Testis (tissue), 2 donors: ENCODE measurements around the gene ATP8A1.

Source experiments
- POLR2A ChIP-seq: fragments of 450-650 bp; IDR thresholded peaks from one replicate; pipeline ENCODE4 v1.6.1; 2017; ENCODE audit warnings: antibody characterized with exemption, mild to moderate bottlenecking, moderate library complexity
- TF ChIP-seq, protein P1 (sequence below), 3 experiments: fragments of 450-650 bp in 2 of 3; fragments of 200-600 bp in 1 of 3; sonication (generic) in 1 of 3; IDR thresholded peaks; one replicate each; pipeline ENCODE4 v1.5.1; 2016 to 2019; ENCODE audit warnings: antibody characterized with exemption in 3 of 3, mild to moderate bottlenecking in 2 of 3, moderate library complexity in 1 of 3

DNA sequence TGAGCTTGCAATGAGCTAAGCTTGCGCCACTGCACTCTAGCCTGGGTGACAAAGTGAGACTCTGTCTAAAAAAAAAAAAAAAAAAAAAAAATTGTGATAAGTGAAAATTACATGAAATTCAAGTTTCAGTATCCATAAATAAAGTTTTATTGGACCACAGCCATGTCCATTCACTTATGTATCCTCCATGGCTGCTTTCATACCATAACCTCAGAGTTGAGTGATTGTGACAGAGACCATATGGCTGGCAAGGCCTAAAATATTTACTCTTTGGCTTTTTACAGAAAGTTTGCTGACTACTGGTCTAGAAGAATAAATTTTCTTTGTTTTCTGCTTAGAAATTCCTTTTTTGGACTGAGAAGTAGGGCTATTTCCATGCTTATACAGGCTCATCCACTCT is 271.4 kb downstream of the ATP8A1 start:
- no peak for TF ChIP-seq POLR2A
- TF ChIP-seq, protein P1, sequence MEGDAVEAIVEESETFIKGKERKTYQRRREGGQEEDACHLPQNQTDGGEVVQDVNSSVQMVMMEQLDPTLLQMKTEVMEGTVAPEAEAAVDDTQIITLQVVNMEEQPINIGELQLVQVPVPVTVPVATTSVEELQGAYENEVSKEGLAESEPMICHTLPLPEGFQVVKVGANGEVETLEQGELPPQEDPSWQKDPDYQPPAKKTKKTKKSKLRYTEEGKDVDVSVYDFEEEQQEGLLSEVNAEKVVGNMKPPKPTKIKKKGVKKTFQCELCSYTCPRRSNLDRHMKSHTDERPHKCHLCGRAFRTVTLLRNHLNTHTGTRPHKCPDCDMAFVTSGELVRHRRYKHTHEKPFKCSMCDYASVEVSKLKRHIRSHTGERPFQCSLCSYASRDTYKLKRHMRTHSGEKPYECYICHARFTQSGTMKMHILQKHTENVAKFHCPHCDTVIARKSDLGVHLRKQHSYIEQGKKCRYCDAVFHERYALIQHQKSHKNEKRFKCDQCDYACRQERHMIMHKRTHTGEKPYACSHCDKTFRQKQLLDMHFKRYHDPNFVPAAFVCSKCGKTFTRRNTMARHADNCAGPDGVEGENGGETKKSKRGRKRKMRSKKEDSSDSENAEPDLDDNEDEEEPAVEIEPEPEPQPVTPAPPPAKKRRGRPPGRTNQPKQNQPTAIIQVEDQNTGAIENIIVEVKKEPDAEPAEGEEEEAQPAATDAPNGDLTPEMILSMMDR (IDR thresholded peaks at IDR 0.05) = no peak
